ENCODE measurements around the gene RABGAP1L.

Gene RABGAP1L

GRCh38 chr1:174999216-174999935, 840.1 kb downstream of the RABGAP1L start (continued):
- TF ChIP-seq ZNF426 (tag by site-specific recombination; IDR thresholded peaks at IDR 0.05) (no peak), PRDM4 (tag by site-specific recombination; IDR thresholded peaks at IDR 0.05) (no peak; the same call in 1 of the 2 replicates), ZNF560 (tag by site-specific recombination; IDR thresholded peaks at IDR 0.05; ENCODE audit: borderline replicate concordance) (no peak), ATF2 (tag by site-specific recombination; IDR thresholded peaks at IDR 0.05; ENCODE audit: low read depth) (peak; percentile 96), YY1 (tag by site-specific recombination; IDR thresholded peaks at IDR 0.05) (peak; percentile 97), SP3 (tag by site-specific recombination; IDR thresholded peaks at IDR 0.05) (peak; percentile 97), ZNF24 (tag by site-specific recombination; IDR thresholded peaks at IDR 0.05) (peak; percentile 95), ZNF324 (tag by site-specific recombination; IDR thresholded peaks at IDR 0.05) (peak; percentile 97), TCF7L2 (IDR thresholded peaks at IDR 0.05; ENCODE audit: borderline replicate concordance, low read depth, low read length) (no peak), WT1 (tag by site-specific recombination; IDR thresholded peaks at IDR 0.05) (no peak; the same call in none of the 2 replicates), ZNF791 (tag by site-specific recombination; IDR thresholded peaks at IDR 0.05) (no peak), ZNF416 (tag by site-specific recombination; IDR thresholded peaks at IDR 0.05) (no peak; the same call in 1 of the 2 replicates), GLIS2 (tag by site-specific recombination; IDR thresholded peaks at IDR 0.05) (no peak), ZNF600 (tag by site-specific recombination; IDR thresholded peaks at IDR 0.05) (peak; percentile 26), TRIM28 (IDR thresholded peaks at IDR 0.05; ENCODE audit: borderline replicate concordance, low read length) (peak; percentile 29; the same call in 1 of the 2 replicates), ZNF211 (tag by site-specific recombination; IDR thresholded peaks at IDR 0.05; ENCODE audit: low read depth) (no peak), ZNF558 (tag by site-specific recombination; IDR thresholded peaks at IDR 0.05) (peak; percentile 84), ZNF311 (tag by site-specific recombination; IDR thresholded peaks at IDR 0.05; ENCODE audit: borderline replicate concordance) (no peak), ZNF654 (tag by site-specific recombination; IDR thresholded peaks at IDR 0.05; ENCODE audit: low read depth) (no peak), ZNF341 (tag by site-specific recombination; IDR thresholded peaks at IDR 0.05; ENCODE audit: low read depth) (no peak), ZNF214 (tag by site-specific recombination; IDR thresholded peaks at IDR 0.05; ENCODE audit: borderline replicate concordance) (no peak), ZNF354C (tag by site-specific recombination; IDR thresholded peaks at IDR 0.05; ENCODE audit: borderline replicate concordance, low read depth) (no peak), GFI1B (tag by site-specific recombination; IDR thresholded peaks at IDR 0.05) (no peak), ZNF266 (tag by site-specific recombination; IDR thresholded peaks at IDR 0.05; ENCODE audit: low read depth) (no peak), ZNF692 (tag by site-specific recombination; IDR thresholded peaks at IDR 0.05) (peak; percentile 86), KLF7 (tag by site-specific recombination; IDR thresholded peaks at IDR 0.05; ENCODE audit: borderline replicate concordance) (no peak), ZFP69B (tag by site-specific recombination; IDR thresholded peaks at IDR 0.05) (peak; percentile 77; the same call in 1 of the 2 replicates), ZNF513 (tag by site-specific recombination; IDR thresholded peaks at IDR 0.05) (no peak), ZFHX2 (tag by site-specific recombination; conservative IDR thresholded peaks at IDR 0.05) (no peak), ZBTB8A (tag by site-specific recombination; IDR thresholded peaks at IDR 0.05) (no peak; the same call in 1 of the 2 replicates), ZNF391 (tag by site-specific recombination; IDR thresholded peaks at IDR 0.05; ENCODE audit: borderline replicate concordance, low read depth) (peak; percentile 89; the same call in 1 of the 2 replicates), ZFP3 (tag by site-specific recombination; IDR thresholded peaks at IDR 0.05; ENCODE audit: low read depth) (no peak), MYNN (tag by site-specific recombination; IDR thresholded peaks at IDR 0.05; ENCODE audit: borderline replicate concordance) (no peak), KLF8 (tag by site-specific recombination; IDR thresholded peaks at IDR 0.05) (peak; percentile 84)

Data from HEK293 (cell line).